Right renal pelvis (tissue), 4 donors: ENCODE data around the gene CIAPIN1. TPM values are rescaled to one million over a fixed set of nuclear protein-coding genes. Genes with fewer than 3 reads are reported as not detected.
A peak's percentile ranks its signal among the peaks of the same experiment; 100 is the strongest.
"Not testable (repeated sequence)": the region's sequence is repeated elsewhere in the genome, so short reads cannot be mapped to it uniquely, and the experiment has no call there.

ENCODE experiments used
- DNase-seq, 4 donors: peaks; one replicate each; pipeline ENCODE4 v3.0.0-alpha.2; 2013; ENCODE audit warnings: low read depth in 4 of 4, low spot score in 3 of 4, missing footprints in 1 of 4
- polyA plus RNA-seq, 4 donors: library from polyadenylated mRNA; unstranded; fragments of 120-200 nt; gene quantifications; one replicate each; pipeline ENCODE4 v1.2.1, GENCODE V29; 2013; ENCODE audit not compliant: insufficient read length in 4 of 4

The CIAPIN1 gene
- polyA plus RNA-seq, 4 donors: 80.1 to 94.1 (median 85.2) TPM

GRCh38 chr16:57409870-57410587, 37.2 kb downstream of the CIAPIN1 start:
- DNase-seq: no peak

GRCh38 chr16:57409065-57409464, 38.1 kb downstream of the CIAPIN1 start:
- DNase-seq: no peak

GRCh38 chr16:57407521-57408353, 39.4 kb downstream of the CIAPIN1 start:
- DNase-seq: no peak

GRCh38 chr16:57406881-57407280, 40.3 kb downstream of the CIAPIN1 start:
- no peak for DNase-seq

GRCh38 chr16:57405097-57405496, 42.1 kb downstream of the CIAPIN1 start:
- DNase-seq: no peak

- DNase-seq: no peak
Observed at GRCh38 chr16:57403965-57404817, 43.0 kb downstream of the CIAPIN1 start, which contains the start of gene CCL17. Gene CCL17 (plus strand): TSS chr16:57404767. CDS start chr16:57413933, 9,166 bp downstream.

GRCh38 chr16:57401943-57402640, 45.1 kb downstream of the CIAPIN1 start:
- DNase-seq: no peak

GRCh38 chr16:57397493-57397892, 49.7 kb downstream of the CIAPIN1 start:
- DNase-seq: not testable (repeated sequence)

GRCh38 chr16:57396786-57397185, 50.4 kb downstream of the CIAPIN1 start:
- no peak for DNase-seq

GRCh38 chr16:57395026-57395425, 52.2 kb downstream of the CIAPIN1 start:
- no peak for DNase-seq

- no peak for DNase-seq
Observed at GRCh38 chr16:57394444-57394843, 52.7 kb downstream of the CIAPIN1 start.

GRCh38 chr16:57392694-57393093, 54.5 kb downstream of the CIAPIN1 start:
- no peak for DNase-seq

- no peak for DNase-seq
Observed at GRCh38 chr16:57391708-57392107, 55.5 kb downstream of the CIAPIN1 start.

GRCh38 chr16:57391300-57391699, 55.9 kb downstream of the CIAPIN1 start:
- no peak for DNase-seq

GRCh38 chr16:57390636-57391295, 56.4 kb downstream of the CIAPIN1 start:
- DNase-seq: peak in 2 of 4 donors; percentile 47 to 51

GRCh38 chr16:57389087-57389468, 58.1 kb downstream of the CIAPIN1 start:
- no peak for DNase-seq

- DNase-seq: no peak
Observed at GRCh38 chr16:57388359-57389086, 58.7 kb downstream of the CIAPIN1 start.

- no peak for DNase-seq
Observed at GRCh38 chr16:57387598-57388354, 59.4 kb downstream of the CIAPIN1 start.
